MM.1S (cell line): ENCODE data around the gene CERS6.
A peak's percentile ranks its signal among the peaks of the same experiment; 100 is the strongest.

Source experiments
- DNase-seq: peaks from one replicate; pipeline ENCODE4 v3.0.0-alpha.2; 2015
- H2AFZ ChIP-seq: fragments of 300-600 bp; sonication (generic); 2 replicates; pipeline ENCODE4 v1.6.0; 2016; ENCODE audit warnings: antibody characterized with exemption, low read length
- H3F3A ChIP-seq: fragments of 300-600 bp; sonication (generic); 2 replicates; pipeline ENCODE4 v1.6.1; 2016; ENCODE audit warnings: mild to moderate bottlenecking, antibody characterized with exemption, low read length, moderate library complexity, mixed read lengths; ENCODE audit not compliant: insufficient read depth
- H3K27ac ChIP-seq: fragments of 300-600 bp; sonication (generic); 2 replicates; pipeline ENCODE4 v1.5.1; 2016; ENCODE audit warnings: mild to moderate bottlenecking, low read length
- H3K27me3 ChIP-seq: fragments of 300-600 bp; sonication (generic); replicated peaks from 2 replicates; pipeline ENCODE4 v1.6.0; 2016; ENCODE audit warnings: low read length; ENCODE audit not compliant: insufficient read depth
- H3K36me3 ChIP-seq: fragments of 300-600 bp; sonication (generic); replicated peaks from 2 replicates; pipeline ENCODE4 v1.6.1; 2016; ENCODE audit warnings: mild to moderate bottlenecking, low read length, mixed read lengths; ENCODE audit not compliant: insufficient read depth
- H3K4me1 ChIP-seq: fragments of 300-600 bp; sonication (generic); 2 replicates; pipeline ENCODE4 v1.6.1; 2016; ENCODE audit warnings: low read length, mixed read lengths
- H3K4me2 ChIP-seq: fragments of 300-600 bp; sonication (generic); 2 replicates; pipeline ENCODE4 v1.6.0; 2016; ENCODE audit warnings: low read depth, low read length
- H3K4me3 ChIP-seq: fragments of 300-600 bp; sonication (generic); 2 replicates; pipeline ENCODE4 v1.5.1; 2016; ENCODE audit warnings: low read length, mixed read lengths
- H3K79me2 ChIP-seq: fragments of 300-600 bp; sonication (generic); 2 replicates; pipeline ENCODE4 v1.6.1; 2016; ENCODE audit warnings: mixed run types, low read length, mixed read lengths
- H3K9ac ChIP-seq: fragments of 300-600 bp; sonication (generic); 2 replicates; pipeline ENCODE4 v1.6.1; 2016; ENCODE audit warnings: low read length, mixed read lengths
- H3K9me2 ChIP-seq: fragments of 300-600 bp; sonication (generic); replicated peaks from 2 replicates; pipeline ENCODE4 v1.6.1; 2016; ENCODE audit warnings: mild to moderate bottlenecking, low read length, mixed read lengths; ENCODE audit not compliant: insufficient read depth
- H3K9me3 ChIP-seq: fragments of 300-600 bp; sonication (generic); replicated peaks from 2 replicates; pipeline ENCODE4 v1.6.1; 2016; ENCODE audit warnings: mild to moderate bottlenecking, low read length, mixed read lengths; ENCODE audit not compliant: insufficient read depth
- H4K20me1 ChIP-seq: fragments of 300-600 bp; sonication (generic); 2 replicates; pipeline ENCODE4 v1.6.1; 2016; ENCODE audit warnings: mild to moderate bottlenecking, low read length, moderate library complexity, mixed read lengths; ENCODE audit not compliant: insufficient read depth
- CTCF ChIP-seq: fragments of 300-600 bp; sonication (generic); IDR thresholded peaks from 2 replicates; pipeline ENCODE4 v1.5.1; 2016; ENCODE audit warnings: antibody characterized with exemption, low read length, mixed read lengths
- EZH2 ChIP-seq: fragments of 300-600 bp; sonication (generic); optimal IDR thresholded peaks from 2 replicates; pipeline ENCODE3; 2017; ENCODE audit warnings: low read depth, mild to moderate bottlenecking, antibody characterized with exemption, low read length, mixed read lengths
- EZH2phosphoT487 ChIP-seq: fragments of 300-600 bp; sonication (generic); IDR thresholded peaks from 2 replicates; pipeline ENCODE4 v1.6.1; 2018; ENCODE audit warnings: antibody characterized with exemption, low read length

Gene CERS6

GRCh38 chr2:168614172-168615018 is 158.3 kb downstream of the CERS6 start:
- no peak for DNase-seq
- Histone ChIP-seq H3K27me3 (no peaks in the 10 kb centered on the region), H3K9ac (no peak overlapping the region), H3K4me2 (no peak overlapping the region), H3F3A (no peaks in the 10 kb centered on the region), H2AFZ (no peak overlapping the region), H3K4me1 (no peaks in the 10 kb centered on the region), H3K27ac (no peak overlapping the region), H4K20me1 (no peaks in the 10 kb centered on the region), H3K9me2 (no peaks in the 10 kb centered on the region), H3K4me3 (no peak overlapping the region), H3K36me3 (no peaks in the 10 kb centered on the region), H3K79me2 (no peaks in the 10 kb centered on the region), H3K9me3 (no peaks in the 10 kb centered on the region)
- no peak for TF ChIP-seq EZH2phosphoT487
- TF ChIP-seq CTCF, result peak; percentile 47
- no peak for TF ChIP-seq EZH2

GRCh38 chr2:168620554-168620953 is 164.5 kb downstream of the CERS6 start:
- Histone ChIP-seq H3K9me3 (no peaks in the 10 kb centered on the region), H3K9me2 (no peaks in the 10 kb centered on the region), H3K27ac (no peak overlapping the region), H3K4me3 (no peak overlapping the region), H3F3A (no peaks in the 10 kb centered on the region), H3K79me2 (no peaks in the 10 kb centered on the region), H2AFZ (no peak overlapping the region), H3K36me3 (no peaks in the 10 kb centered on the region), H3K4me2 (no peak overlapping the region), H3K4me1 (no peaks in the 10 kb centered on the region), H3K9ac (no peak overlapping the region), H3K27me3 (no peaks in the 10 kb centered on the region), H4K20me1 (no peaks in the 10 kb centered on the region)
- DNase-seq, result no peak
- TF ChIP-seq CTCF, result no peak
- no peak for TF ChIP-seq EZH2phosphoT487
- TF ChIP-seq EZH2, result no peak

GRCh38 chr2:168622559-168622958 is 166.5 kb downstream of the CERS6 start:
- no peaks in the 10 kb centered on the region for H3K9me2 ChIP-seq
- no peaks in the 10 kb centered on the region for H4K20me1 ChIP-seq
- H3K36me3 ChIP-seq, result no peaks in the 10 kb centered on the region
- H3K4me2 ChIP-seq, result no peak overlapping the region
- H3K79me2 ChIP-seq, result no peaks in the 10 kb centered on the region
- no peaks in the 10 kb centered on the region for H3K27me3 ChIP-seq
- DNase-seq, result no peak
- no peaks in the 10 kb centered on the region for H3K9me3 ChIP-seq
- H3K27ac ChIP-seq, result no peak overlapping the region
- H3F3A ChIP-seq, result no peaks in the 10 kb centered on the region
- no peaks in the 10 kb centered on the region for H3K4me1 ChIP-seq
- H3K4me3 ChIP-seq, result no peak overlapping the region
- TF ChIP-seq EZH2phosphoT487, result no peak
- TF ChIP-seq EZH2, result no peak
- TF ChIP-seq CTCF, result no peak
- no peak overlapping the region for H3K9ac ChIP-seq
- no peak overlapping the region for H2AFZ ChIP-seq
